HG02759 (cell line): ENCODE measurements around the gene PRKG1.
"Not testable (repeated sequence)": the region's sequence is repeated elsewhere in the genome, so short reads cannot be mapped to it uniquely, and the experiment has no call there.

Experiments used
- ATAC-seq: cut with Tn5 transposase; IDR thresholded peaks from one replicate; pipeline ENCODE4 v1.9.1; 2021; ENCODE audit warnings: mild to moderate bottlenecking, moderate library complexity; ENCODE audit not compliant: unreplicated experiment

Gene PRKG1

DNA sequence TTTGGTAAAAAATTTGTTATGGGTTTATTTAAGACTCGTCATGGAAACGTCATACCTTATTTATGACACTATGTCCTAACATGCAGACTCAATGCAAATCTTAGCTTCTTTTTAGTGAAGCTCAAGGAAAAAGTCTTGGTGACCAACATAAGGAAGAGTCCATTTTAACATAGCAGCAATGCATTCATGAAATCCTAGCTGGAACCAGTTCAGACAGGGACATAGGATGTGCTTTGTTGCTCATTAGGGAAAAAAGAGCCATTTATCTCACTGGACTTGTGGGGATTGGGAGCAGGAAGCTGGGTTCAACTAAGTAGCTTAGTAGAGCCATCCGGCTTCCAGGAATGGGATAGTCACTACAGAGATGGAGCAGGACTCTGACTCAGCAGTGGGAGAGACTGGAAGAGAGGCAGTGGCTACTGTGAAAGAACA lies 1139.0 kb downstream of the PRKG1 start:
- no peak for ATAC-seq

DNA sequence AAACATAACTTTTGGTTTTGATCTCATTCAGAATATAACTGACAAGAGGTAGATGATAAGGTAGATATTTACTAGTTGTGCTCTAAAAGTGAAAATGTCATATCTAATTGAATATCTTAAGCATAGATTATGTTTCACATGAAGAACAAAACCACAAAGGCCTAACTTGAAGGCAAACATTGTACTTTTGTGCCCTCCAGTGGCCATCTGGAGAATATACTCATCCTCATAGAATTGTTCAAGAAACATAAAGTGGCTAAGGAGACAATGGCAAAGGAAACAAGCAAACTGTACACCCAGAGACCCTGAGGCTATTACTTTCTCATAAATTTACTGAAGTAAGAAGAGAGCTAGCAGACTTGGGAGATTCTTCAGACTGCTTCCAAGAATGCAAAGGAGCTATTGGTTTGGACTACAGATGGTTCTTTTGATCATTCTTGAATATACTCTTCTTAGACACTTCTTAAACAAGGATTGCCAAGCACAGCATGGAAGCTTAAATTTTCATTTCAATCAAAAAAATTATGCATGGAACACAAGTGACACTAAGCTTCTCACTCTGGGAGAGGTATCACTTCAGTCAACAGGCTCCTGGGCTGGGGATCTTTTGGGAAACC lies 1141.6 kb downstream of the PRKG1 start:
- peak; percentile 67 for ATAC-seq

GRCh38 chr10:52216852-52217251 lies 1142.6 kb downstream of the PRKG1 start:
- ATAC-seq = peak; percentile 77

- ATAC-seq = no peak
Observed at GRCh38 chr10:52217531-52217930, 1143.2 kb downstream of the PRKG1 start.

DNA sequence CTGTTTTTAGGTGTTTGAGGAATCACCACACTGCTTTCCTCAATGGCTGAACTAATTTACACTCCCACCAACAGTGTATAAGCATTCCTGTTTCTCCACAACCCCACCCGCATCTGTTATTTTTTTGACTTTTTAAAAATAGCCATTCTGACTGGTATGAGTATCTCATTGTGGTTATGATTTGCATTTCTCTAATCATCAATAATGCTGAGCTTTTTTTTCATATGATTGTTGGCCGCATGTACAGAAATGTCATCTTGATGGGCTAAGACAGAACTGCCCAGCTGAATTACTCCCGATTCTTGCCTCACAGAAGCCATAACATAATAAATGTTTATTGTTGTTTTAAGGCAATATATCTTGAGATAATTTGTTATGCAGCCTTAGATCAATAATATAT lies 1146.7 kb downstream of the PRKG1 start:
- ATAC-seq = no peak

DNA sequence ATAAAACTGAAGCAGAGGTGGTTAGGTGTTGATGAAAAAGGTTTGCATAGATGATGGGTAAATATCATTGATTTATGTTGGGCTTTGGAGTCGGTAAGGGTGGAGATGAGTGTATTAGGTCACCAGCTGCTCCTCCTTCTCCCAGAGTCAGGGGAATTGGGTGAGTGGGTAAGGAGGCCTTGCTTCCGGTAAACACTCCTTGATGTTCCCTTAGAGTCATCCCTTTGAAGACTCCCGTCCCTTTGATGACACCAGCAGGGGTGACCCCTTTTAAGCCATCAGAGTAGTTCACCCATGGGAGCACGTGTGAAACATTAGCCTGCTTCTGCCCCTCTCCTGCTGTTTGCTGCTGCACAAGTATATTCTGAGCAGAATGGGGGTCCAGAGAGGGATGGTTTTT lies 1147.6 kb downstream of the PRKG1 start:
- ATAC-seq = no peak

DNA sequence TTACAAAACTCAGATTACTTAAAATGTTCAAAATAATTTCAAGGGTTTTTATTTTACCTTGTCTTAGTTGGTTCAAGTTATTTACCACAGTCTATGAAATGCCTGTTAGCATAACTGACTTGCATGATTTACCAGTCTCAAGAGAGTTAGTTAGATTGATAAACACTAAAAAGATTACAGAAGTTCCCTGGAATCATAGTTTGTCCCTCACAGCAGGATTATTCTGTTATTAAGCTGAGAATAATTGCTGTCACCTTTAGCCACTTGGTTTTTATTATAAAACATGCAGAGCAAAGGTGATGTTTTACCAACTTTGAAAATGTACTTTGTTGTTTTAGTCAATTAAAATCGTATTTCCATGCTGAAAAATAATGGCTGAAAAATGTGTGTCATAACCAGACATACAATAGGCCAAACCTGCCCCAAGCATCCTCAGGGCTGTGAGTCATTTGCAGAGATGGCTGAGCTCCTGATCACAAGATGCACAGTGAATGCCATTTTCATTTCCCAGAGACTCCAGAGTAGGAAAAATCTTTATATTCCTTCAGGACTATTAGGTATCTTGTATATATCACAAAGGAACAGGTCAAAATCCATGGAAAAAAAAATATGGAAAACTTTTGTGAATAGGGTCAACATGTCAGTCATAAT lies 1152.0 kb downstream of the PRKG1 start:
- ATAC-seq = no peak

DNA sequence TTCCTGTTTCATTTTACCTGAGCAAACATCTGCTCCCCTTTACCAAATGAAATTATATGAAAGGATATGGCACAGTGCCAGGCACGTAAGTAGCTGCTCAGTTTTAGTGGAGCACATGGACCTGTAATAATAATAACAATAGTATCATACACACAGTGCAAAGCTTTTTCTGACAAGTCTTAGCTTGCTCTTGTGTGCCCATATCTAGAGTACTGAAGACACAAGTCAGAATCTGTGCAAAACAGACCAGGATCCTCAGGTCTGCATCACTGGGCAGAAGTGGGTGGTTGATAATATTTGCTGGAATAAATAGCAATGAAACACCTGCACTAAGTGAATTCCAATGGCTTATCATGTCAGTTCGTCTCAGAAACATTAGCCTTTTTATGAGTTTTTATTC lies 1154.3 kb downstream of the PRKG1 start:
- ATAC-seq = no peak

- no peak for ATAC-seq
Observed at GRCh38 chr10:52229291-52229931, 1155.1 kb downstream of the PRKG1 start.

DNA sequence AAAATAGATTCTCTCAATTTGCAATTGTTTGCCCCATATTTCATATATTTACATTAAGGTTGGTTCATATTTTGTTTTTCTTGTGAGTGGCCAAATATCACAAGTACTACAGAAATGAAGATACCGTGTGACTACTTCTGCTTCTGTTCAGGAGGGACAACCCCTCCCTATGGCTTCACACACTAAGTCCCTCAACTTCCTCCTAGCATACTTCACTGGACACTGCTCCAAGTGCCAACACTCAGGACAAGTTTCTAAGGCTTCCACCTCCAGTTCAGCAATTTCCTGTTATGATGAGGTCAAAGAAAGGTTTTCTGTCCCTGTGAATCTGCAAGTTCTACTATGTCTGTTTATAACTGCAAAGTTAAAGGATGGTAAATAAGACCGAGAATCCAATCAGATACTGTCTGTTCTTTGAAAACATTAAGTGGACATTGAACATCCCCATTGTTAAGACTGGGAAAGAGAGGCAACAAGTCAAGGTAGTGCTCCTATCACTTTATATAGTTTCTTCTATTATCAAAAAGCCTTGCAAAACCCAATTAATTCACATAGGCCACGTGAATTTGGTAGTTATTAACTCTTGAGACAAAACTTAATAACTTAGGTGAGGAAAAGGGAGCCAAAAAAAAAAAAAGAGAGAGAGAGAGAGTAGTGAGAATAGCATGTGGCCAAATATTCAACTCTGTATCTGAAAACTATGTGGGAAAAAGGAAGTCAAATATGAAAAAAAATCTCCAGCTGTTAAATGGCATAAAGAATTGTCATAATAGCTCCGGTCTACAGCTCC lies 1158.5 kb downstream of the PRKG1 start:
- peak; percentile 98 for ATAC-seq

DNA sequence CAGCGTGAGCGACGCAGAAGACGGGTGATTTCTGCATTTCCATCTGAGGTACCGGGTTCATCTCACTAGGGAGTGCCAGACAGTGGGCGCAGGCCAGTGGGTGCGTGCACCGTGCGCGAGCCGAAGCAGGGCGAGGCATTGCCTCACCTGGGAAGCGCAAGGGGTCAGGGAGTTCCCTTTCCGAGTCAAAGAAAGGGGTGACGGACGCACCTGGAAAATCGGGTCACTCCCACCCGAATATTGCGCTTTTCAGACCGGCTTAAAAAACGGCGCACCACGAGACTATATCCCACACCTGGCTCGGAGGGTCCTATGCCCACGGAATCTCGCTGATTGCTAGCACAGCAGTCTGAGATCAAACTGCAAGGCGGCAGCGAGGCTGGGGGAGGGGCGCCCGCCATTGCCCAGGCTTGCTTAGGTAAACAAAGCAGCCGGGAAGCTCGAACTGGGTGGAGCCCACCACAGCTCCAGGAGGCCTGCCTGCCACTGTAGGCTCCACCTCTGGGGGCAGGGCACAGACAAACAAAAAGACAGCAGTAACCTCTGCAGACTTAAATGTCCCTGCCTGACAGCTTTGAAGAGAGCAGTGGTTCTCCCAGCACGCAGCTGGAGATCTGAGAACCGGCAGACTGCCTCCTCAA lies 1159.2 kb downstream of the PRKG1 start:
- not testable (repeated sequence) for ATAC-seq

DNA sequence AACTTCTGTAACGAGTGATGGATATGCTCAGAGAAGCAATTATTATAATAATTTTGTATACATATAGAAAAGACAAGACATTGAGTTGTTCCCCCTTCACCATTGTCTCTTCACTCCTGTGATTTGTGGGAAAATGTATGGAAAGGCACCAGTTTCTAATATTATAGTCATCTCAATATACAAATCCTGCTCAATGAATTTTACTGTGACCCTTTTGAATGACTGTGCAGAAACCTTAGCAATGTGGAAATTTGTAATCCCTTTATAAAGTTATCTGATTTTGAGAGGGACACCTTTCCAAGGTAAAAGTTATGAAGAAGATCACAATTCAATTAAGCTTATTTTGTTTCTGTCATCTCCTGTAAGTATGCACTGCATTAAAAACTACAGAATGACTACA lies 1165.5 kb downstream of the PRKG1 start:
- no peak for ATAC-seq

- ATAC-seq = no peak
Observed at GRCh38 chr10:52245547-52245946, 1171.3 kb downstream of the PRKG1 start.

DNA sequence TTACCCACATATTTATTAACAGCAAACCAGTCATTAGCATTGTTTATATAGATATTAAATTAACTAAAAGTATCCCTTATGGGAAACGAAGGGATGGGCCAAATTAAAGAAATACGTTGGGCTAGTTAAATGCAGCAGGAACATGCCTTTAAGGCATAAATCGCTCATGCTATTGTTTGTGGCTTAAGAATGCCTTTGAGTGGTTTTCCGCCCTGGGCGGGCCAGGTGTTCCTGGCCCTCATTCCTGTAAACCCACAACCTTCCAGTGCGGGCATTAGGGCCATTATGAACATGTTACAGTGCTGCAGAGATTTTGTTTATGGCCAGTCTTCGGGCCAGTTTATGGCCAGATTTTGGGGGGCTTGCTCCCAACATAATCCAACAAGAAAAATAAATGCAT lies 1173.6 kb downstream of the PRKG1 start:
- not testable (repeated sequence) for ATAC-seq

DNA sequence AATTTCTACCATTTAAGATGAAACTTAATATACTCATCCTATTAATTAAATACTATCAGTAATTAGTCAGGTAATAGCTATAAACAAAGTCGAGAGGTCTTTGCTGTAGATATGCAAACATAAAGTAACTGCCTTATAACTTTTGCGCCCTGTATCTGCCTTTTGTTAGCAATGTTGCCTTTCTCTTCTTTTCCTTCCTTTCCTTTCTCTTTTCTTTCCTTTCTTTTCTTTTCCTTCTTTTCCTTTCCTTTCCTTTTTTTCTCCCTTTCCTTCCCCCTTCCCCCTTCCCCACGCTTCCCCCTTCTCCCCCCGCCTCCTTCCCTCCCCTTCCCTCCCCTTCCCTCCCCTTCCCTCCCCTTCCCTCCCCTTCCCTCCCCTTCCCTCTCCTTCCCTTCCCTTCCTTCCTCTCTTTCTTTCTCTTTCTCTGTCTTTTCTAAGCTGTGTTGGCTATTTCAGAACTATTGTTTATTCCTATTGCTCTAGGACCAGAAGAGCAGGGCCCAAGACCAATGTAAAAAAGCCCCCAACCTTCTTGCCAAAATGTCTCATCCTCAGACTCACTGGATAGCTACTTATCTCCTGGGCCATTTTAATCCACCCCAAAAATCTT lies 1174.5 kb downstream of the PRKG1 start:
- no peak for ATAC-seq

- ATAC-seq = no peak
Observed at GRCh38 chr10:52249850-52250395, 1175.6 kb downstream of the PRKG1 start.

DNA sequence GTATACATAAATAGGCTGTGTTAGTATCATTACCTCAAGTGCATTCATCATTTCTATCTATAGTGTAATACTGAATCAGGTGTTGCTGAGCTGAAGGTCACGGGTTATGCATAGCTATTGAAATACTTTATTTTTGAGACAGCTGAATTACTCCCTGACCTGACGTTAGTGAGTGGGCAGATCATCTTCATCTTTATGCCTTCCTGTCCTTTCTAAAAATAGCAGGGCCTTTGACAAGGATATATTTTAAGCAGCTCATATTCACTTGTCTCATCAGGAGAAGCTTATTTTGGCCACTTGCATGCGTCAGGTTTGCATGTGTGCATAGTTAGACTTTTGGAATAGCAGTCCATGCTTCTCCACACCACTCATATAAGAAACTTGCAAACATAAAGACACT lies 1176.2 kb downstream of the PRKG1 start:
- no peak for ATAC-seq

- no peak for ATAC-seq
Observed at GRCh38 chr10:52252307-52252706, 1178.0 kb downstream of the PRKG1 start.

- ATAC-seq = peak; percentile 100
Observed at GRCh38 chr10:52256832-52257691, 1182.8 kb downstream of the PRKG1 start.
